K562 (cell line): Measurements from ENCODE around the gene LETM1. TPM values are rescaled to one million over a fixed set of nuclear protein-coding genes. Genes with fewer than 3 reads are reported as not detected.

Experiments
- ATAC-seq: fragments of 200-7000 bp; cut with Tn5 transposase; 3 replicates; pipeline ENCODE4 v1.9.1; 2020; ENCODE audit warnings: moderate library complexity
- BruUV-seq: library from RNA; stranded (reverse); fragments of 400-500 nt; replicated peaks from 2 replicates; lab custom pipeline; 2021; lab: Mats Ljungman, UMichigan
- CTCF ChIA-PET: fragments of 300-600 bp; formaldehyde crosslinking; extraction: SDS; loops from one replicate; lab custom pipeline; 2021; ENCODE audit warnings: low intra/inter-chr PET ratio; lab: Yijun Ruan, JAX
- POLR2A ChIA-PET: fragments of 300-600, 350-650 bp; sonication (Branson Sonifier 250); formaldehyde crosslinking; extraction: SDS; loops from one replicate; lab custom pipeline; 2021; ENCODE audit warnings: antibody characterized with exemption, inconsistent platforms; lab: Yijun Ruan, JAX
- DNase-seq, 4 experiments: peaks; one replicate each; pipeline versions ENCODE4 v3.0.0 to v3.0.0-alpha.2; 2011 to 2018; ENCODE audit warnings: low spot score in 3 of 4, mixed read lengths in 3 of 4; ENCODE audit errors: extremely low read depth in 1 of 4
- FAIRE-seq: peaks from 2 replicates; lab custom pipeline; 2011; peaks lifted over from hg19 to GRCh38; lab: Jason Lieb, UNC
- H2AFZ ChIP-seq: 2 replicates; pipeline ENCODE4 v1.6.0; 2011; ENCODE audit warnings: low read depth, low read length, control low read depth, inconsistent platforms
- H3K27ac ChIP-seq: fragments of 200-600 bp; 3 replicates; pipeline ENCODE4 v1.8.0; 2011; ENCODE audit warnings: low read depth, mild to moderate bottlenecking, control low read depth, inconsistent platforms, low read length, moderate library complexity, mixed read lengths; ENCODE audit errors: extremely low read depth
- H3K27me3 ChIP-seq, 2 experiments: fragments of 300-600 bp in 1 of 2; 2 replicates in 1 of 2; 3 replicates in 1 of 2; pipeline versions ENCODE4 v1.6.0 to v1.8.0; 2011; ENCODE audit warnings: inconsistent platforms in 2 of 2, low read length in 2 of 2, mild to moderate bottlenecking in 1 of 2, mixed read lengths in 1 of 2, moderate library complexity in 1 of 2; ENCODE audit not compliant: control insufficient read depth in 2 of 2, insufficient read depth in 2 of 2
- H3K36me3 ChIP-seq: fragments of 300-600 bp; 3 replicates; pipeline ENCODE4 v1.8.0; 2011; ENCODE audit warnings: mild to moderate bottlenecking, low read length, inconsistent platforms; ENCODE audit not compliant: control insufficient read depth, insufficient read depth
- H3K4me1 ChIP-seq, 2 experiments: fragments of 200-600 bp in 1 of 2; replicated peaks in 1 of 2; 2 replicates in 1 of 2; 3 replicates in 1 of 2; pipeline versions ENCODE4 v1.5.1 to v1.8.0; 2011; ENCODE audit warnings: inconsistent platforms in 2 of 2, low read length in 2 of 2, mild to moderate bottlenecking in 1 of 2, mixed read lengths in 1 of 2, moderate library complexity in 1 of 2; ENCODE audit not compliant: control insufficient read depth in 2 of 2, insufficient read depth in 2 of 2
- H3K4me2 ChIP-seq: 2 replicates; pipeline ENCODE4 v1.6.1; 2011; ENCODE audit warnings: low read length, control low read depth, inconsistent platforms, mixed read lengths; ENCODE audit not compliant: insufficient read depth
- H3K4me3 ChIP-seq: fragments of 200-600 bp; sonication (generic), shearing (Covaris generic); 2 replicates; pipeline ENCODE4 v1.5.1; 2016; ENCODE audit warnings: control low read depth, inconsistent platforms
- H3K79me2 ChIP-seq: fragments of 200-600 bp; 3 replicates; pipeline ENCODE4 v1.8.0; 2011; ENCODE audit warnings: low read length, inconsistent platforms; ENCODE audit not compliant: control insufficient read depth, insufficient read depth
- H3K9ac ChIP-seq, 2 experiments: 2 replicates each; pipeline versions ENCODE4 v1.6.0 to v1.6.1; 2011; ENCODE audit warnings: low read depth in 2 of 2, low read length in 2 of 2, control low read depth in 1 of 2, inconsistent platforms in 1 of 2, mild to moderate bottlenecking in 1 of 2, mixed read lengths in 1 of 2; ENCODE audit not compliant: insufficient read depth in 1 of 2
- H3K9me1 ChIP-seq: one replicate; pipeline ENCODE4 v1.6.0; 2011; ENCODE audit warnings: inconsistent platforms, mild to moderate bottlenecking, low read length, moderate library complexity; ENCODE audit not compliant: control insufficient read depth, insufficient read depth
- H3K9me3 ChIP-seq: replicated peaks from 2 replicates; pipeline ENCODE4 v1.5.1; 2011; ENCODE audit warnings: low read depth, low read length, inconsistent platforms; ENCODE audit not compliant: control insufficient read depth, insufficient read depth
- H4K20me1 ChIP-seq: replicated peaks from 2 replicates; pipeline ENCODE4 v1.6.1; 2011; ENCODE audit warnings: low read length, inconsistent platforms, mixed read lengths; ENCODE audit not compliant: control insufficient read depth, insufficient read depth
- CBFA2T2 ChIP-seq: fragments of 450-650 bp; conservative IDR thresholded peaks from 2 replicates; pipeline ENCODE4 v1.6.1; 2017; ENCODE audit warnings: mild to moderate bottlenecking
- KDM1A ChIP-seq, 2 experiments: fragments of 450-650 bp; IDR thresholded peaks; 2 replicates each; pipeline ENCODE4 v1.6.1; 2016; ENCODE audit warnings: mild to moderate bottlenecking in 2 of 2
- POLR2G ChIP-seq: fragments of 200-400 bp; formaldehyde crosslinking; IDR thresholded peaks from 2 replicates; pipeline ENCODE4 v1.6.1; 2017; ENCODE audit warnings: low read depth, mild to moderate bottlenecking, antibody characterized with exemption, low read length, moderate library complexity
- ZBTB33 ChIP-seq: sonication (generic); formaldehyde crosslinking; IDR thresholded peaks from 2 replicates; pipeline ENCODE4 v1.8.1; 2023; ENCODE audit warnings: mild to moderate bottlenecking, missing genetic modification reagents
- ZNF75A ChIP-seq: fragments of 450-650 bp; formaldehyde crosslinking; IDR thresholded peaks from 2 replicates; pipeline ENCODE4 v1.4.0; 2020; ENCODE audit warnings: mild to moderate bottlenecking
- WGBS: fragments of 100-300 bp; shearing (Covaris generic); methylation state at CpG from one replicate; pipeline ENCODE4 v1.1.6; 2016; ENCODE audit warnings: low coverage, mixed read lengths; ENCODE audit not compliant: insufficient coverage; ENCODE audit errors: missing lambda C conversion rate; 5-methylcytosine and 5-hydroxymethylcytosine counted together
- in situ Hi-C: fragments of 300-500 bp; cut with MboI; formaldehyde crosslinking; loops from 4 replicates; pipeline ENCODE4 v1.15.0; 2018; ENCODE audit warnings: inconsistent platforms, mixed read lengths
- intact Hi-C: fragments of 100-400 bp; cut with micrococcal nuclease; formaldehyde crosslinking; loops from 2 replicates; pipeline ENCODE4 v1.14.2; 2022
- polyA plus RNA-seq, 8 experiments: library from polyadenylated mRNA; depleted of rRNA in 4 of 8; stranded (reverse) in 5 of 8; unstranded in 3 of 8; fragments of >200 nt; fragmentation: Nextera tagmentation in 2 of 8; fragmentation: Illumina TruSeq in 1 of 8; extraction: Ambion mirVana in 2 of 8; extraction: Trizol in 1 of 8; gene quantifications; 2 replicates each; pipeline versions ENCODE4 v1.2.1 to v1.2.3, GENCODE V29; 2011 to 2014; ENCODE audit warnings: inconsistent platforms in 1 of 8, missing spikeins in 1 of 8
- total RNA-seq, 7 experiments: library from RNA; depleted of rRNA in 6 of 7; stranded (reverse); fragments of >200 nt in 6 of 7; fragmentation: Illumina TruSeq in 2 of 7; extraction: Trizol in 2 of 7; gene quantifications; 2 replicates each; pipeline versions ENCODE4 v1.2.1 to v1.2.3, GENCODE V29; 2011 to 2021; ENCODE audit warnings: low replicate concordance in 1 of 7

The LETM1 gene
- total and polyA plus RNA-seq, 9 of the 15 experiments (the other 6 are each of a cell fraction or from before 2014, with no cell fraction given): 3.9 to 109 (median 35.0) TPM

GRCh38 chr4:1807332-1807777 lies 48.6 kb downstream of the LETM1 start:
- WGBS: 89% methylated on average over 11 of the region's 16 CpGs
- in situ Hi-C loops: no loop called here
- Histone ChIP-seq H3K9me1 (peaks cover 3% of the 10 kb centered on the region), H3K4me2 (no peak overlapping the region), H3K79me2 (no peaks in the 10 kb centered on the region), H3K9ac (peak overlapping the region in 1 of 2 experiments; percentile 45; a peak in 1 of 4 replicates), H2AFZ (no peak overlapping the region), H4K20me1 (no peaks in the 10 kb centered on the region; the same call in 1 of the 2 replicates), H3K36me3 (peaks cover 56% of the 10 kb centered on the region; the same call in 2 of the 3 replicates), H3K4me3 (no peak overlapping the region), H3K4me1 (peaks cover 0 to 60% of the 10 kb centered on the region in 2 experiments; a peak in 2 of 5 replicates), H3K27me3 (no peaks in the 10 kb centered on the region), H3K9me3 (no peaks in the 10 kb centered on the region), H3K27ac (no peak overlapping the region)
- TF ChIP-seq ZNF75A (CRISPR knock-in tag) (no peak), KDM1A (IDR thresholded peaks at IDR 0.05) (no peak), POLR2G (peak; percentile 58), ZBTB33 (CRISPR knock-in tag) (peak; percentile 65), CBFA2T2 (no peak)
- intact Hi-C loops: no loop called here
- ChIA-PET POLR2A (interaction anchor here (1.4 kb wide), 2 partner anchors 13 to 14 kb away, joined by 3 to 5 read pairs; partner anchors contain the start of gene FGFR3), CTCF (interaction anchor here (3.8 kb wide), 1 partner anchor 60 kb away, joined by 94 read pairs; no protein-coding TSS in a partner anchor)
- no peak for FAIRE-seq
- no TSS peak for BruUV-seq
- ATAC-seq: no peak
- peak in 1 of 4 experiments; percentile 12 for DNase-seq
